HTR-8/SVneo (cell line): ENCODE measurements around the gene RASSF9.

Experiments
- DNase-seq: peaks from one replicate; pipeline ENCODE4 v3.0.0; 2011; ENCODE audit warnings: low spot score, mixed read lengths; ENCODE audit not compliant: insufficient read length
- FAIRE-seq: peaks from 2 replicates; lab custom pipeline; 2011; peaks lifted over from hg19 to GRCh38; lab: Jason Lieb, UNC

RASSF9 gene

GRCh38 chr12:85759091-85759490 lies 77.1 kb downstream of the RASSF9 start:
- FAIRE-seq = no peak
- DNase-seq = no peak

- FAIRE-seq (no peak), DNase-seq (no peak)
Observed at GRCh38 chr12:85755760-85756159, 80.4 kb downstream of the RASSF9 start.
